HL-60/S4 (cell line): ENCODE data around the gene HEMK1.

ENCODE experiments used
- in situ Hi-C: fragments of 300-500 bp; cut with MboI; formaldehyde crosslinking; loops from 2 replicates; pipeline ENCODE4 v1.14.3; 2022; ENCODE audit warnings: low sequenced_read_pairs

The HEMK1 gene

GRCh38 chr3:50571486-50571885 is 2.2 kb downstream of the HEMK1 start:
- in situ Hi-C loops = no loop called here

- in situ Hi-C loops = no loop called here
Measured at GRCh38 chr3:50572158-50572557, 2.8 kb downstream of the HEMK1 start.

DNA sequence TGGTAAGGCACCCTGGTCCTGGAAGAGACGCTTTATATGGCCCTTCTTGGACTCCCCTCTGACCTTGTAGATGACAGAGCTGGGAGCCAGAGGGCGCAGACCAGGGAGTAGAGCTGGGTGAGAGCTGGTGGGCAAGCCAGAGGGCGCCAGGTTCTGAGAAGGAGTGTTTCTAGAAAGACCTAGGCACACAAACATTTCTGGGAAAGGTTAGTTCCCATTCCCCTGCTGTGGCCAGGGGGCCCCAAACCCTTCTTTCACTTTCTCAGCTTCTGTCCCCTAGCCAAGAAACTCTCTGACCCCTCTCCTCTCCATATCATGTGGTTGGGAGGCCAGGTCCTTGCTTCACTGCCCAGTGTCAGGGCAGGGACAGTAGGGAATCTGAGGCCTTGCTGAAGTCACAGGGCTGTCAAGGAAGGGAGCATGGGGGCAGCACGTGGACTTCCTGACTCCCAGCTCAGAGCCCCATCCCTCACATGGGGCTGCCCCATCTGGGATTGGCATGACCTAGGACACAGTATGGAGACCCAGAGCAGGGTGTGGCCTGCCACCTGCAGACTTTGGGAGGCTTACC is 3.6 kb downstream of the HEMK1 start:
- in situ Hi-C loops = no loop called here

GRCh38 chr3:50573566-50574443 is 4.5 kb downstream of the HEMK1 start:
- in situ Hi-C loops = no loop called here

- in situ Hi-C loops = no loop called here
Measured at GRCh38 chr3:50574444-50574831, 5.1 kb downstream of the HEMK1 start.

DNA sequence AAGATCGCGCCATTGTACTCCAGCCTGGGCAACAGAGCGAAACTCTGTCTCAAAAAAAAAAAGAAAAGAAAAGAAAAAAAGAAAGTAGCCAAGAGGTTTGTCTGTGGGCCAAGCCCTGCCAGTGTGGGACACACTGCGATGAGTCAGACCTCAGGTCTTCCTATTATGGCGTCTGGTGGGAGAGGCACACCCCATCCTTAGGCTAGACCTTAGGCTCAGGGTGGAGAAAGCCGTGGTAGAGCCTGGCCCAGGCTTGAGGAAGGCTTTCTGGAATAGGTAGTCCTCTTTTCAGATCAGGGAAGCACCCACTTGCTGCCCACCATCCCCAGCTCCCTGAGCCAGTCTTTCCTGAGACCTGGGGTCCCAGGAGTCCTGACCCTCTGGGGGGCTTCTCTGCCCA is 6.0 kb downstream of the HEMK1 start:
- in situ Hi-C loops = no loop called here

- in situ Hi-C loops = no loop called here
Measured at GRCh38 chr3:50577348-50577747, 8.0 kb downstream of the HEMK1 start.

DNA sequence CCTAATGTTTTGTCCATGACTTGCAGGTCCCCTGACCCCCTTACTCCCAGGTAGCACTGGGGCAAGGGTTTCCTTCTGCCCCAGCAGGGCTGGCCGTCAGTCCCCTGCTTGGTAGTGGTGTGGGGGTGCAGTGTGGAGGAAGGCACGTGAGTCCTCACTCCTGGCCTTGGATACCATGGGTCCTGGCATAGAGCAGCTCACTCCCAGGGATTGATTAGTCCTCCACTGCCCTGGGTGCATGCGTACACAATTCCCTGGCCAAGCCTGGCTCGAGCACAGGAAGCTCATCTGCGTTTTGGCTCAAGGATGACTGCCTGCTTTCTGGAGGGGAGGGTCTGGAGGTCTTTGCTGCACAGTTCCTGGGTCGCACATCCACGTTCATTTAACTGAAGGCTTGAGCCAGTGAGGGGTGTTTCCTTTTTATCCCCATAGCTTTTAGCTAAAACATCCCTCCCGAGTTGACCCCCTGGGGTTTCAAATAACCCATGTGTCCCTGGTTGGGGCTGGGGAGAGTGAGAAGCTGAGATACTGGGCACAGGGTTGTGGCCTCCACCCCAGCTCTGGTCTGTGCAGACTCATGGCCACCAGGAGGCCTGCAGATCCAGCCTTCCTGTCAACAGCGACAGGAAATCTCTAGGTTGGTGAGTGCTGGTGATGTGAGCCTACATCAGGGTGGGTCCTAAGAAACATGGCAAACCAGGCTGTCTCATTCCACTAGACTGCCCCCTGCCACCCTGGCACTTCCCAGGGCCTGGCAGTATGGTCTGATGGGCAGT is 11.5 kb downstream of the HEMK1 start:
- in situ Hi-C loops = no loop called here

- in situ Hi-C loops = no loop called here
Measured at GRCh38 chr3:50581459-50581842, 12.1 kb downstream of the HEMK1 start.

- in situ Hi-C loops = no loop called here
Measured at GRCh38 chr3:50582083-50582482, 12.8 kb downstream of the HEMK1 start.

DNA sequence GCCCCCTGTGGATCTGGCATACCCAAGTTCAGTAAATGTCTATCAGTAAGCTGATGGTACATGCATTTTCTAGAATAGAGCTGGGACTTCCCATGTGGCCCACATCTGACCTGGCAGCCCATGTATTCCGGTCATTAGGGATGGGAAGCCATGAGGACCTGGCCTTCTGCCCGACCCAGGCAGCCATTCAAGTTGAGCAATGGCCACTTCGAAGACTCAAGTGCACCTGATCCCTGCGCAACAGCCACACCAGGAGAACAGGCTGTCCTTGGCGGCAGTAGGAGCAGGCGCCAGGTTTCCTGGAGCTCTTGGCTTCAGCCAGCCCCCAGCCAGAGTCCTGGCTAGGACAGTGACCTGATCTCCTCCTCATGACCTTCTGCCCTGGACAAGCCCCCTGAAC is 14.6 kb downstream of the HEMK1 start:
- in situ Hi-C loops = no loop called here

DNA sequence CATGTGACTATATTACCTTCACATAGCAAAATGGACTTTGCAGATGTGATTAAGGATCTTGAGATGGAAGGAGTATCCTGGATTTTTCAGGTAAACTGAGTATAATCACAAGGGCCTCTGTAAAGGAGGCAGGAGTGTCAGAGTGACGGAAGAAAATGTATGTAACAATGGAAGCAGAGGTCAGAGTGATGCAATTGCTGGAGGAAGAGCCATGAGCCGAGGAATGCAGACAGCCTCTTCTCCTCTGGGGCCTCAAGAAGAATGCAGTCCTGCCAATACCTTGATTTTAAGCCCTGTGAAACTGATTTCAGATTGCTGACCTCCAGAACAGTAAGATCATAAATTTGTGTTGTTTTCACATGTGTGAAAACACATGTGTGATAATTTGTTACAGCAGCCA is 15.1 kb downstream of the HEMK1 start:
- in situ Hi-C loops = no loop called here

DNA sequence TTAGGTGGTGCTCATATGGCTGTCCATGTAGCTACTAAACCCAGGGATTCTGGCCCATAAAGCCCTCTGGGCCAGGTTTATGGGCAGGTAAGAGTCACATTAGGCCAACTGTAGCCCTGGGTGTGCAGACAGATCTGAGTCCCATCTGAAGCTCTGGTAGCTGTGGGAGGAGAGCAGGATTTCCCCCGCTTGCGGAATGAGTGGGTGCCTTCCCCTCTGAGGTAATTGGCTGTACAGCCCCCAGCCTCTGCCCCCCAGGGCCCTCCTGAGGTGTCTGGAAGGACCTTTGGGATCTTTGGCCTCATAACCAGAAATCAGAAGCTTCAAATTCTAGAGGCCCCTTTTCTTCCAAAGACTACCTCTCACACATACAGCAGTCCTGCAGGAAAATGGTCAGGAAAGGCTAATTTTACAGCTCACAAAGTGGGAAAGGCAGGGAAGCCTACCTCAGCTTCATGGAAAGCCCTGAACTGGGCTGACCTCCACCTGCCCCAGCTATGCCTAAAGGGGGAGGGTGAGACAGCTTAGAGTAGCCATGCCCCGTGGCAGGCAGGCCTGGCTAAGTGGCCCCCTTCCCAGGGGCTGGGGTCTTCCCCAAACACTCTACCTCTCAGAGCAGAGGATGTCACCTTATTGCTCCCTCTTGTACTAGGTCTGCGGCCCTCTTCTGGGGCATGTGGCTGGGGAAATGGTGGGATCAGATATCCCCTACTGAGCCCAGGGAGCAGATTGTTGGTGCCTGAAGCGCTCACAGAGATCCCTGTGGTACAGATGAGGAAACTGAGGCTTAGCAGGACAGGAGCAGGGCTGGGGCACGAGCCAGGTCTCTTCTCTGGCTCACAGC is 16.8 kb downstream of the HEMK1 start:
- in situ Hi-C loops = no loop called here

GRCh38 chr3:50586763-50587070 is 17.4 kb downstream of the HEMK1 start:
- in situ Hi-C loops = no loop called here

DNA sequence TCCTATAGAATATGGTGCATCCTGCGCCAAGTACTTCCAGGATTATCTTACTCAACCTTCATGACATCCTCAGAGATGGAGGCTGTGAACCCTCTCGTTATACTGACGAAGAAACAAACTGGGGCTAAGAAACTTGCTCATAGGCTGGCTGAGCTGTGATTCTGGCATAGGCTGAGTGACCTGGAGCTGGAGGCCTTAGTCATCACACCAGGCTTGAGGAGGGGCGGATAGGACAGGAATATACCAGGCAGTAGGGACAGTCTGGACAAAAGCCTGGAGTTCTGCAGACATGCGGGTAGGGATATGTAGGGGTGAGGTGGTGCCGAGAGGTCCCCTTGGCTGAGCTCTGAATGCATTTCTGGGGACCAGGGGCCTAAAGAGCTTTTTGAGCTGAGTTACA is 18.1 kb downstream of the HEMK1 start:
- in situ Hi-C loops = no loop called here

GRCh38 chr3:50587806-50588758 is 18.8 kb downstream of the HEMK1 start:
- in situ Hi-C loops = no loop called here

- in situ Hi-C loops = no loop called here
Measured at GRCh38 chr3:50588759-50589433, 19.6 kb downstream of the HEMK1 start.

DNA sequence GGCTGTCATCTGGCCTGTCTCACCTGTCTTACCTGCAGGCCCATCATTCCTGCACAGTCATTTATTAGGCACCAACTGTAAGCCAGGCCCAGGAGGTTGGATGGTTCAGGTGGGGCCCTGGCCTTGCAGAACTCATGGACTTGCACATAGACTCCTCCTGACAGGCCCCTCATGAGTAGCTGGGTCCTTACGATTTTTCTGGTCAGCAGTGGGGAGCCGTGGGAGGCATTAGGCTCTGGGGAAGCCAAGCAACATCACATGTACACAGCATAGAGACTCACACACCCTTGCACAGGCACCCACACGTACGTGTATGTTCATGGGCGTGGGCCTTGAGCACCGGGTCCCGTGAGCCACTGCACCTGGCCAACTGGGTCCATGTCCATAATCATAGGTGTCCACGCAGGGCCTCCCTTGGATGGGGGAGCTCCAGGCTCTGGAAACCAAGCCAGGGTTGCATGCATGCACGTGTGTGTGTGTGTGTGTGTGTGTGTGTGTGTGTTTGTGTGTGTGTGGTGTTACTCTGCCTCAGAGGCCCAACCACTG is 21.9 kb downstream of the HEMK1 start:
- in situ Hi-C loops = no loop called here

GRCh38 chr3:50592568-50592967 is 23.2 kb downstream of the HEMK1 start:
- in situ Hi-C loops = no loop called here
